Activated CD8-positive, alpha-beta memory T cell treated with anti-CD3 and anti-CD28 coated beads for 36 hours (primary cell): Measurements from ENCODE around the gene ZKSCAN2. TPM values are rescaled to one million over a fixed set of nuclear protein-coding genes. Genes with fewer than 3 reads are reported as not detected.

ENCODE experiments used
- total RNA-seq, 2 experiments: library from RNA; stranded (reverse); gene quantifications; one replicate each; pipeline ENCODE4 v1.2.3, GENCODE V29; 2021

Gene ZKSCAN2
- total RNA-seq, 2 experiments from 2014 or later = 5.7 to 6.1 TPM

Other genes with a start within 250 kb of the ZKSCAN2 start
- gene ARHGAP17, start 242.5 kb downstream of the ZKSCAN2 start, total RNA-seq = 10 to 100 TPM; 64.0 to 67.6 TPM
- gene LCMT1, start 146.1 kb downstream of the ZKSCAN2 start, total RNA-seq = 10 to 100 TPM; 47.6 to 48.9 TPM
- not detected for gene AQP8, start 40.9 kb downstream of the ZKSCAN2 start, total RNA-seq